Tibial artery (tissue), 4 donors: ENCODE measurements around the gene YWHAG.

Experiments
- DNase-seq, 2 donors: peaks; one replicate each; pipeline ENCODE4 v3.0.0-alpha.2; 2019
- H3K27ac ChIP-seq, 2 donors: fragments of 200-600 bp; sonication (generic) in 1 of 2; 1 replicate in 1 of 2; 2 replicates in 1 of 2; pipeline ENCODE4 v1.5.1; 2018 to 2019; ENCODE audit warnings: mild to moderate bottlenecking in 1 of 2
- H3K27me3 ChIP-seq, 2 donors: fragments of 200-600 bp; sonication (generic) in 1 of 2; one replicate each; pipeline versions ENCODE4 v1.5.1 to v1.6.0; 2016 to 2019
- H3K36me3 ChIP-seq, 3 donors: fragments of 200-600 bp; sonication (generic) in 2 of 3; one replicate each; pipeline ENCODE4 v1.5.1; 2016 to 2019; ENCODE audit warnings: mild to moderate bottlenecking in 2 of 3
- H3K4me1 ChIP-seq, 4 donors: fragments of 200-600 bp; sonication (generic) in 2 of 4; 1 replicate in 3 of 4; 2 replicates in 1 of 4; pipeline ENCODE4 v1.5.1; 2016 to 2019
- H3K4me3 ChIP-seq, 2 donors: fragments of 200-600 bp; sonication (generic) in 1 of 2; 1 replicate in 1 of 2; 2 replicates in 1 of 2; pipeline ENCODE4 v1.5.1; 2018 to 2019; ENCODE audit warnings: mild to moderate bottlenecking in 2 of 2
- H3K9me3 ChIP-seq, 3 donors: fragments of 200-600 bp; sonication (generic) in 1 of 3; one replicate each; pipeline ENCODE4 v1.5.1; 2016 to 2019
- intact Hi-C: fragments of 100-400 bp; cut with DNase I; formaldehyde crosslinking; loops from one replicate; pipeline ENCODE4 v1.15.0; 2023; ENCODE audit warnings: low total_unique reads
- TF ChIP-seq, protein P1 (sequence below), 2 experiments: fragments of 200-600 bp in 1 of 2; fragments of 450-650 bp in 1 of 2; IDR thresholded peaks; one replicate each; pipeline ENCODE4 v1.5.1; 2017 to 2019; ENCODE audit warnings: antibody characterized with exemption in 2 of 2, mild to moderate bottlenecking in 1 of 2, moderate library complexity in 1 of 2

YWHAG gene

DNA sequence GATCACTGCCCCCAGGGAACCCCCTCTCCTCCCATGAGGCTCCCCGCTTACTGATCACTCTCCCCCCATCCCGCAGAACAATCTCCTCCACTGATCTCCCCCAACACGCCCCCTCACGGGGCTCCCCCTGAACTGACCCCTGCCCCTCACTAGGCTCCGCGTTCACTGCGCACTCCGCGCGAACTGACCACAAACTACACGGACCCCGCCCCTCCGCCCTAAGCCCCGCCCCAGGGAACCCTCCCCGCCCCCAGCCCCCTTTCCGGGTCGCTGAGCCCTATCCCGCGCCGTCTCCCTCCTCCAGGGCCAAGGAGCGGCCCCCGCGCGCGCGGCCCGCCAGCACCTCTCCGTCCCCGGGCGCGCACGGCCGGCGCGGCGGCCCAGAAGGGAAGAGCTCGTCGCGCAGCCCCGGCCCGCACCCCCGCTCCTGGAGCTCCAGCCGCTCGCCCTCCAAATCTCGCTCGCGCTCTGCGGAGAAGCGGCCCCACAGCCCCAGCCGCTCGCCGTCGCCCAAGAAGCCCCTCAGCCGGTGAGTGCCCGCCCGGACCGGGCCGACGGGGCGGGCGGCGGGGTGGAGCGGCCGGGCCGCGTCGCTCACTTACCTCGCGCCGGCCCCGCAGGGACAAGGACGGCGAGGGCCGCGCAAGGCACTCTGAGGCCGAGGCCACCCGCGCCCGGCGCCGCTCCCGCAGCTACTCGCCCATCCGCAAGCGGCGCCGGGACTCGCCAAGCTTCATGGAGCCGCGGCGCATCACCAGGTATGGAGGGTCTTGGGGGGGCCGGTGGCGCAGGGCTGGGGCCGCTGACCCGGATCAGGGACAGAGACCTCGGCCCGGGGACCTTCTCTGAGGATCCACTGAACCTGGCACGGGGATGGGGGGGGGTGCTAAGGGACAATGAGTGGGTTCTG, 76.2 kb downstream of the YWHAG start:
- Histone ChIP-seq H3K36me3 (no peaks in the 10 kb centered on the region), H3K4me3 (peak overlapping the region; percentile 43 to 56), H3K27me3 (peaks cover 0 to 46% of the 10 kb centered on the region in 2 donors), H3K27ac (no peak overlapping the region), H3K9me3 (no peaks in the 10 kb centered on the region), H3K4me1 (peaks cover 0 to 29% (median 25%) of the 10 kb centered on the region in 4 donors)
- TF ChIP-seq, protein P1, sequence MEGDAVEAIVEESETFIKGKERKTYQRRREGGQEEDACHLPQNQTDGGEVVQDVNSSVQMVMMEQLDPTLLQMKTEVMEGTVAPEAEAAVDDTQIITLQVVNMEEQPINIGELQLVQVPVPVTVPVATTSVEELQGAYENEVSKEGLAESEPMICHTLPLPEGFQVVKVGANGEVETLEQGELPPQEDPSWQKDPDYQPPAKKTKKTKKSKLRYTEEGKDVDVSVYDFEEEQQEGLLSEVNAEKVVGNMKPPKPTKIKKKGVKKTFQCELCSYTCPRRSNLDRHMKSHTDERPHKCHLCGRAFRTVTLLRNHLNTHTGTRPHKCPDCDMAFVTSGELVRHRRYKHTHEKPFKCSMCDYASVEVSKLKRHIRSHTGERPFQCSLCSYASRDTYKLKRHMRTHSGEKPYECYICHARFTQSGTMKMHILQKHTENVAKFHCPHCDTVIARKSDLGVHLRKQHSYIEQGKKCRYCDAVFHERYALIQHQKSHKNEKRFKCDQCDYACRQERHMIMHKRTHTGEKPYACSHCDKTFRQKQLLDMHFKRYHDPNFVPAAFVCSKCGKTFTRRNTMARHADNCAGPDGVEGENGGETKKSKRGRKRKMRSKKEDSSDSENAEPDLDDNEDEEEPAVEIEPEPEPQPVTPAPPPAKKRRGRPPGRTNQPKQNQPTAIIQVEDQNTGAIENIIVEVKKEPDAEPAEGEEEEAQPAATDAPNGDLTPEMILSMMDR (IDR thresholded peaks at IDR 0.05) = no peak
- no peak for DNase-seq
- intact Hi-C loops = no loop called here

DNA sequence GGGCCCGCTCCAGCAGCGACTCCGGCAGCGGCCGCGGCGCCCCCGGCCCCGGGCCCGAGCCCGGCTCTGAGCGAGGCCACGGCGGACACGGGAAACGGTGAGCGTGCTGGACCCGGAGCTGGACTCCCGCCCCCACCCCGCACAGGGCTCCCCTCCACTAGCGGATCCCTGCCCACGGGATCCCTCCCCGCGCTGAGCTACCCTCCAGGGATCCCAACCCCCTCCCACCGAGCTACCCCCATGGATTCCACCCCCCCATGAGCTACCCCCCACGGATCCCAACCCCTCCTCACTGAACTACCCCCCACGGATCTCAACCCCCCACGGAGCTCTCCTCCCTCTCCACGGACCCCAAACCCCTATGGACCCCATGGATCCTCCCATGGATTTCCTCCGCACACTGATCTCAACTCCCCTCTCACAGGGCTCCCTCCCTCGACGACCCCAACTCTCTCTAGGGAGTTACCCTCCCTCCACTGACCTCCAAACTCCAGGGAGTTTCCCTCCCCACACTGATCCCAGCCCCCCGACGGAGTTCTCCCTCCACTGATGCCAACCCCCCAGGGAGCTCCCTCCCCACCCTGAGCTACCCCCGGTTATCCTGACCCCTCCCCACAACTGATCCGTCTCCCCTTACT, 77.0 kb downstream of the YWHAG start:
- DNase-seq = no peak
- Histone ChIP-seq H3K27me3 (peaks cover 0 to 48% of the 10 kb centered on the region in 2 donors), H3K9me3 (no peaks in the 10 kb centered on the region), H3K36me3 (no peaks in the 10 kb centered on the region), H3K4me1 (peaks cover 0 to 29% (median 25%) of the 10 kb centered on the region in 4 donors), H3K4me3 (peak overlapping the region; percentile 43 to 56), H3K27ac (no peak overlapping the region)
- intact Hi-C loops = no loop called here
- TF ChIP-seq, protein P1 (IDR thresholded peaks at IDR 0.05) = no peak

DNA sequence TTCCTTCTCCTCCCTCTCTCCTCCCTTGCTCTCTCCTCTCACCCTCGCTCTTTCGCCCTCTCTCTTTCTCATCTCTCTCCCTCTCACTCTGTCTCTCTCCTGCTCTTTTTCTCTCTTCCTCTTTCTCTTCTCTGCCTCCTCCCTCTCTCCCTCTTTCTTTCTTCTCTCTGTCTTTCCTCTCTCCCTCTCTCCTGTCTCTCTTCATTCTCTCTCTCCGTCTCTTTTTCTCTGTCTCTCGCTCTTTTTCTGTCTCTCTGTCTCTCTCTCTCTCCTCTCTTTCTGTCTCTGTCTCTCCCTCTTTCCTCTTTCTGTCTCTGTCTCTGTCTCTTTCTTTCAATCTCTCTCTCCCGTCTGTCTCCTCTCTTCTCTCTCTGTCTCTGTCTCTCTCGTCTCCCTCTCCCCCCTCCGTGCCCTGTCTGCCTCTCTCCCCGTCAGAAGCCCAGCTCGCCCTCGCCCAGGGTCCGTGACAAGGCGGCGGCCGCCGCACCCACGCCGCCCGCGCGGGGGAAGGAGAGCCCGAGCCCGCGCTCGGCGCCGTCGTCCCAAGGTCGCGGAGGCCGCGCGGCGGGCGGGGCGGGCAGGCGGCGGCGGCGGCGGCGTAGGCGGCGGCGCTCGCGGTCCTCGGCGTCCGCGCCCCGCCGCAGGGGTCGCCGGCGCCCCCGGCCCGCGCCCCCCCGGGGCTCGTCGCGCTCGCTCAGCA, 77.6 kb downstream of the YWHAG start:
- H3K36me3 ChIP-seq = no peaks in the 10 kb centered on the region
- intact Hi-C loops = no loop called here
- TF ChIP-seq, protein P1 (IDR thresholded peaks at IDR 0.05) = no peak
- DNase-seq = no peak
- H3K27me3 ChIP-seq = peaks cover 0 to 54% of the 10 kb centered on the region in 2 donors
- peaks cover 0 to 29% (median 25%) of the 10 kb centered on the region in 4 donors for H3K4me1 ChIP-seq
- H3K4me3 ChIP-seq = peak overlapping the region; percentile 43 to 56
- H3K27ac ChIP-seq = no peak overlapping the region
- no peaks in the 10 kb centered on the region for H3K9me3 ChIP-seq

DNA sequence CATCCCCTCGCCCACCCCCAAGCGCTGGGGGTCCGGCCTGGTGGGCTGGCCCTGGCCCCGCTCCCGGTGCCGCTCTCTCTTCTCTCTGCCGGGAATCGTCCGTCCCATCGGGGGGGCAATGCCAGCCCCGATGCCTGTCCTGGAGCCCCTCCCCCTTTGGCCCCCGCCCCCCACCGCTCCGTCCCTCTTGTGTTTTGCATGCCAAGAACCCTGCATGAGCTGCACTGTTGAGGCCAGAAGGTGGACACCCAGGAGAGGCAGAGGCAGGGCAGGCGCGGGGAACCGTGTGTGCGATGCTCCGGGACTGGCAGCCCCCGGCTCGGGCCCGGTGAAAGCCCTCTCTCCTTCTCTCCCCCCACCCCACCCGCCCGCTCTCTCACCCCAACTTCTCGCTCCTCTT, 78.4 kb downstream of the YWHAG start:
- Histone ChIP-seq H3K4me1 (peaks cover 0 to 29% (median 25%) of the 10 kb centered on the region in 4 donors), H3K27ac (no peak overlapping the region), H3K4me3 (no peak overlapping the region), H3K9me3 (no peaks in the 10 kb centered on the region), H3K36me3 (no peaks in the 10 kb centered on the region), H3K27me3 (peaks cover 0 to 58% of the 10 kb centered on the region in 2 donors)
- TF ChIP-seq, protein P1 (IDR thresholded peaks at IDR 0.05) = no peak
- DNase-seq = no peak
- intact Hi-C loops = no loop called here

DNA sequence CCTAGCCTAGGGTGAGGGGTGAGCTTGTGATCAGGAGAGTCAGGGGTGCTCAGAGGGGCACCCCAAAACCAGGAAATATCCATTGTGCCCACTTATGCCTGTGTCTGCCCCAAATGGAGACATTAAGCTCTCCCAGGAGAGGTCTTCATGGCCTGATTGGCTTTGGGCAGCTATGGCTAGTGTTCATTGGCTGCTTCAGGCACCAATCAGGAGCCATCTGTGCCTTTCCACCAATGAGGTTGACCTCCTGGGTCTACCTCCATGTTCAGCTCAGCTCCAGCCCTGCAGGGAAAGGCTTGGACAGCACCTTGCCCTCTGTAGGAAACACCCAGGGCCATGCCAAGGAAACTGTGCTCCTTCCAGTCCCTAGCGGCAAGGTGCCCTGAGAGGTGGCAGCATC, 80.3 kb downstream of the YWHAG start:
- Histone ChIP-seq H3K4me1 (peaks cover 0 to 29% (median 25%) of the 10 kb centered on the region in 4 donors), H3K4me3 (no peak overlapping the region), H3K27ac (no peak overlapping the region), H3K36me3 (no peaks in the 10 kb centered on the region), H3K27me3 (peaks cover 0 to 63% of the 10 kb centered on the region in 2 donors), H3K9me3 (no peaks in the 10 kb centered on the region)
- DNase-seq = no peak
- TF ChIP-seq, protein P1 (IDR thresholded peaks at IDR 0.05) = no peak
- intact Hi-C loops = no loop called here
